A549 (cell line): ENCODE data around the gene TAS2R16.

Experiments
- CTCF ChIP-seq: fragments of >200 bp; sonication (Bioruptor Twin); formaldehyde crosslinking; IDR thresholded peaks from 3 replicates; pipeline ENCODE4 v1.5.1; 2016
- EP300 ChIP-seq, 2 experiments: fragments of >200 bp; sonication (Bioruptor Twin); formaldehyde crosslinking; IDR thresholded peaks; 2 replicates in 1 of 2; 3 replicates in 1 of 2; pipeline ENCODE4 v1.6.1; 2016 to 2017
- ZSCAN20 ChIP-seq: fragments of 250-450 bp; sonication (Bioruptor Pico); IDR thresholded peaks from 2 replicates; pipeline ENCODE4 v1.8.0; 2022; ENCODE audit warnings: mild to moderate bottlenecking, moderate library complexity

GRCh38 chr7:123023126-123023525 lies 27.6 kb upstream of the TAS2R16 start:
- no peak for TF ChIP-seq CTCF
- TF ChIP-seq ZSCAN20, result no peak
- TF ChIP-seq EP300 (IDR thresholded peaks at IDR 0.05), result no peak
